A673 (cell line): ENCODE measurements around the gene RPL26. TPM values are rescaled to one million over a fixed set of nuclear protein-coding genes. Genes with fewer than 3 reads are reported as not detected.

Source experiments
- BruUV-seq: library from RNA; stranded (reverse); fragments of 400-500 nt; replicated peaks from 2 replicates; lab custom pipeline; 2021; lab: Mats Ljungman, UMichigan
- CTCF ChIA-PET: fragments of 300-600 bp; sonication (Branson Sonifier 250); formaldehyde crosslinking; loops from one replicate; lab custom pipeline; 2022; ENCODE audit warnings: antibody characterized with exemption; lab: Charles Lee
- POLR2A ChIA-PET: fragments of 300-600 bp; sonication (Branson Sonifier 250); formaldehyde crosslinking; loops from one replicate; lab custom pipeline; 2022; ENCODE audit warnings: antibody characterized with exemption; ENCODE audit not compliant: low non-redundant PET; lab: Charles Lee
- DNase-seq: peaks from one replicate; pipeline ENCODE4 v3.0.0-alpha.2; 2015; ENCODE audit warnings: low spot score
- H3K27ac ChIP-seq: fragments of 200-600 bp; sonication (generic); 2 replicates; pipeline ENCODE4 v1.5.1; 2016; ENCODE audit warnings: mixed run types, low read depth, mild to moderate bottlenecking, mixed read lengths, antibody characterized with exemption, low read length; ENCODE audit not compliant: poor library complexity, severe bottlenecking
- H3K27me3 ChIP-seq: fragments of 200-600 bp; sonication (generic); replicated peaks from 2 replicates; pipeline ENCODE4 v1.6.1; 2017; ENCODE audit warnings: mixed run types, low read depth, mild to moderate bottlenecking, mixed read lengths, antibody characterized with exemption, low read length; ENCODE audit not compliant: insufficient read depth, poor library complexity
- H3K36me3 ChIP-seq: fragments of 200-600 bp; sonication (generic); 2 replicates; pipeline ENCODE4 v1.6.1; 2016; ENCODE audit warnings: mixed run types, mild to moderate bottlenecking, mixed read lengths, antibody characterized with exemption, low read length; ENCODE audit not compliant: insufficient read depth, poor library complexity, severe bottlenecking
- H3K4me1 ChIP-seq: fragments of 200-600 bp; sonication (generic); 2 replicates; pipeline ENCODE4 v1.6.1; 2017; ENCODE audit warnings: mixed run types, mild to moderate bottlenecking, mixed read lengths, antibody characterized with exemption, low read length; ENCODE audit not compliant: insufficient read depth, poor library complexity, severe bottlenecking
- H3K4me3 ChIP-seq: fragments of 200-600 bp; sonication (generic); 2 replicates; pipeline ENCODE4 v1.5.1; 2016; ENCODE audit warnings: low read depth, mixed run types, mild to moderate bottlenecking, mixed read lengths, low read length; ENCODE audit not compliant: poor library complexity, severe bottlenecking
- H3K9me3 ChIP-seq: fragments of 200-600 bp; sonication (generic); 2 replicates; pipeline ENCODE4 v1.6.1; 2016; ENCODE audit warnings: mixed run types, low read depth, mild to moderate bottlenecking, mixed read lengths, antibody characterized with exemption, low read length; ENCODE audit not compliant: poor library complexity, severe bottlenecking
- EZH2 ChIP-seq: fragments of 200-600 bp; sonication (generic); IDR thresholded peaks from 2 replicates; pipeline ENCODE4 v1.6.1; 2017; ENCODE audit warnings: borderline replicate concordance, low read depth, mild to moderate bottlenecking, mixed read lengths, antibody characterized with exemption, low read length; ENCODE audit not compliant: poor library complexity, severe bottlenecking
- intact Hi-C: fragments of 100-400 bp; cut with micrococcal nuclease; formaldehyde crosslinking; loops from one replicate; pipeline ENCODE4 v1.10.0; 2022; ENCODE audit not compliant: unreplicated experiment
- total RNA-seq: library from RNA; stranded (reverse); gene quantifications from 2 replicates; pipeline ENCODE4 v1.2.3, GENCODE V29; 2021
- TF ChIP-seq, protein P1 (sequence below): fragments of 300-800, 200-600 bp; sonication (generic); conservative IDR thresholded peaks from 2 replicates; pipeline ENCODE4 v1.5.1; 2017; ENCODE audit warnings: low read depth, mild to moderate bottlenecking, antibody characterized with exemption, low read length, moderate library complexity, mixed read lengths

Gene RPL26
- total RNA-seq, 1 experiment from 2014 or later = 1,604 TPM

DNA sequence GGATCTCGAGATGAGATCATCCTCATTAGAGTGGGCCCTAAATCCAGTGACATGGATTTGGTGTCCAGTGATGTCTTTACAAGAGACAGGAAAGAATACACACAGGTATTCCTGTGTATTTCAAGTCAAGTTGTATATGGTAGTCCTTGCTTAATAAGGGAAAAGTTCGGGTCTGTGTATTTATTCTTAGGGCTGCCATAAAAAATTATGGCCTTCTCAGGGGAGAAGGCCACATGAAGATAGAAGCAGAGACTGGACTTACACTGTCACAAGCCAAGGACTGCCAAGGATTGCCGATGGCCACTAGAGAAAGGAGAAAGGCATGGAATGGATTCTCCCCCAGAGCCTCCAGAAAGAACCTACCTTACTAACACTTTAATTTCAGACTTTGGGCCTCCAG lies 14.8 kb downstream of the RPL26 start:
- TF ChIP-seq EZH2 = no peak
- TF ChIP-seq, protein P1, sequence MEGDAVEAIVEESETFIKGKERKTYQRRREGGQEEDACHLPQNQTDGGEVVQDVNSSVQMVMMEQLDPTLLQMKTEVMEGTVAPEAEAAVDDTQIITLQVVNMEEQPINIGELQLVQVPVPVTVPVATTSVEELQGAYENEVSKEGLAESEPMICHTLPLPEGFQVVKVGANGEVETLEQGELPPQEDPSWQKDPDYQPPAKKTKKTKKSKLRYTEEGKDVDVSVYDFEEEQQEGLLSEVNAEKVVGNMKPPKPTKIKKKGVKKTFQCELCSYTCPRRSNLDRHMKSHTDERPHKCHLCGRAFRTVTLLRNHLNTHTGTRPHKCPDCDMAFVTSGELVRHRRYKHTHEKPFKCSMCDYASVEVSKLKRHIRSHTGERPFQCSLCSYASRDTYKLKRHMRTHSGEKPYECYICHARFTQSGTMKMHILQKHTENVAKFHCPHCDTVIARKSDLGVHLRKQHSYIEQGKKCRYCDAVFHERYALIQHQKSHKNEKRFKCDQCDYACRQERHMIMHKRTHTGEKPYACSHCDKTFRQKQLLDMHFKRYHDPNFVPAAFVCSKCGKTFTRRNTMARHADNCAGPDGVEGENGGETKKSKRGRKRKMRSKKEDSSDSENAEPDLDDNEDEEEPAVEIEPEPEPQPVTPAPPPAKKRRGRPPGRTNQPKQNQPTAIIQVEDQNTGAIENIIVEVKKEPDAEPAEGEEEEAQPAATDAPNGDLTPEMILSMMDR = no peak
- ChIA-PET POLR2A (no interaction called here), CTCF (no interaction called here)
- no TSS peak for BruUV-seq
- no peak overlapping the region for H3K4me3 ChIP-seq
- intact Hi-C loops = no loop called here
- peaks cover 30% of the 10 kb centered on the region for H3K36me3 ChIP-seq
- no peaks in the 10 kb centered on the region for H3K27me3 ChIP-seq
- H3K4me1 ChIP-seq = no peaks in the 10 kb centered on the region
- H3K27ac ChIP-seq = no peak overlapping the region
- no peaks in the 10 kb centered on the region for H3K9me3 ChIP-seq
- DNase-seq = no peak

DNA sequence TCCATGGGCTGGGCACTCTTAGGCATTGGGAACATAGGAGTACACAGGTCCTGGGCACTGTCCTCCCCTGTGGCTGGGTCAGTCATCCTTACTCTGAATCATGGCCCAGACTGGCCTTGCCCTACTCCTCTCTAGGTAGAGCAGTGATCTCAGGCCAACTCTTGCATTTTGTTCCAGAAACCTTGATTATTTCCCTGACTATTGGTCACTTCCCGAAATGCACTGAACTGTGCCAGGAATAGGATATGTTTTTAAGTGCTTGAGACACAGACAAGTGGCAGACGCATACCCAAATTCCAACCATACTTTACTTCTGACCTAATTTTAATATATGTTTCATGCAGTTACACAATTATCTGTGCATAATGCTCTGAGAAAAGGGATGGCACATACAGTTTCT lies 16.8 kb downstream of the RPL26 start:
- no peak overlapping the region for H3K27ac ChIP-seq
- DNase-seq = no peak
- H3K4me1 ChIP-seq = peaks cover 4% of the 10 kb centered on the region
- no peaks in the 10 kb centered on the region for H3K9me3 ChIP-seq
- H3K4me3 ChIP-seq = no peak overlapping the region
- intact Hi-C loops = no loop called here
- TF ChIP-seq, protein P1 = no peak
- TF ChIP-seq EZH2 = no peak
- H3K36me3 ChIP-seq = peaks cover 25% of the 10 kb centered on the region
- ChIA-PET POLR2A (no interaction called here), CTCF (no interaction called here)
- no TSS peak for BruUV-seq
- no peaks in the 10 kb centered on the region for H3K27me3 ChIP-seq

DNA sequence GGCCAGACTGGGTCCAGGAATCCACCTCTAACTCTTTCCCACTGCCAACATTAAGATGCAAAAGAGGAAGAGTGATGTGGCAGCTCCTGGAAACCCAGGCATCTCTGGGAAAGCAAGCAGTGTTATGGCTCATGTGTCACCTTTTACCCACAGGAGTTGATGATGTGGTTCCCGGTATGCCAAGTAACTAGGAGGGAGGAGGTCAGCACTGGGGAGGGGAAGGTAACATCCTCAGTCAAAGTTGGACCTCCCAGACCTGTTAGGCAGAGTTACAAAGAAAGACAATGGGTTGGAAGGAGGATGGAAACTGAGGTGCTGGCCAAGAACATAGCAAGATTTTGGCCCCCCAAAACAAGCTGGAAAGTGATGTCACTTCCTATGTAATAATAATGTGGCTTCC lies 17.9 kb downstream of the RPL26 start:
- Histone ChIP-seq H3K36me3 (peaks cover 21% of the 10 kb centered on the region), H3K27ac (no peak overlapping the region), H3K4me3 (no peak overlapping the region), H3K4me1 (peaks cover 15% of the 10 kb centered on the region), H3K27me3 (no peaks in the 10 kb centered on the region), H3K9me3 (no peaks in the 10 kb centered on the region)
- TF ChIP-seq, protein P1 = no peak
- TF ChIP-seq EZH2 = no peak
- ChIA-PET POLR2A (no interaction called here), CTCF (no interaction called here)
- intact Hi-C loops = no loop called here
- DNase-seq = no peak
- BruUV-seq = no TSS peak
